Stomach (tissue), 4 donors: ENCODE measurements around the gene SCFD2.

ENCODE experiments used
- CTCF ChIP-seq, 7 experiments: fragments of 450-650 bp in 4 of 7; fragments of 200-600 bp in 3 of 7; sonication (generic) in 3 of 7; IDR thresholded peaks; one replicate each; pipeline ENCODE4 v1.5.1; 2016 to 2019; ENCODE audit warnings: antibody characterized with exemption in 7 of 7, control low read depth in 2 of 7, mild to moderate bottlenecking in 1 of 7
- EP300 ChIP-seq: sonication (generic); formaldehyde crosslinking; IDR thresholded peaks from one replicate; pipeline ENCODE4 v1.6.1; 2017; ENCODE audit warnings: antibody characterized with exemption
- POLR2A ChIP-seq, 4 donors: fragments of 450-650 bp; IDR thresholded peaks; one replicate each; pipeline ENCODE4 v1.6.1; 2016; ENCODE audit warnings: antibody characterized with exemption in 4 of 4, control low read depth in 2 of 4, mild to moderate bottlenecking in 1 of 4, moderate library complexity in 1 of 4

- TF ChIP-seq CTCF (IDR thresholded peaks at IDR 0.05) (no peak), POLR2A (IDR thresholded peaks at IDR 0.05) (no peak), EP300 (no peak)
Observed at GRCh38 chr4:53234669-53235068, 131.2 kb downstream of the SCFD2 start.
